ENCODE measurements around the gene PRKCB. TPM values are rescaled to one million over a fixed set of nuclear protein-coding genes. Genes with fewer than 3 reads are reported as not detected.

Gene PRKCB
- total RNA-seq, 1 experiment from 2014 or later, result not detected

- Histone ChIP-seq H3K79me2 (ENCODE audit: low read length) (no peaks in the 10 kb centered on the region), H3K9me3 (ENCODE audit: low read length) (no peaks in the 10 kb centered on the region), H2AFZ (ENCODE audit: low read length) (no peak overlapping the region), H3K4me1 (ENCODE audit: insufficient read depth, low read length) (no peaks in the 10 kb centered on the region), H4K20me1 (ENCODE audit: low read length) (no peaks in the 10 kb centered on the region), H3F3A (ENCODE audit: low read length, unreplicated experiment) (no peaks in the 10 kb centered on the region), H3K4me3 (ENCODE audit: low read length) (no peak overlapping the region), H3K9me2 (replicated peaks; ENCODE audit: low read length) (no peaks in the 10 kb centered on the region), H3K27ac (ENCODE audit: low read length) (no peak overlapping the region), H3K27me3 (ENCODE audit: low read length) (peaks cover 19% of the 10 kb centered on the region; the same call in 1 of the 2 replicates), H3K36me3 (ENCODE audit: low read depth, low read length) (no peaks in the 10 kb centered on the region), H3K9ac (ENCODE audit: low read length) (no peak overlapping the region), H3K4me2 (ENCODE audit: low read length) (no peak overlapping the region)
- intact Hi-C loops (cut with micrococcal nuclease), result no loop called here
- no peak for ATAC-seq
- no peak for DNase-seq
- CTCF ChIA-PET, result no interaction called here
- TF ChIP-seq CTCF (conservative IDR thresholded peaks at IDR 0.05; ENCODE audit: low read depth, low read length), result no peak
- no peak for TF ChIP-seq EZH2 (IDR thresholded peaks at IDR 0.05; ENCODE audit: low read length, unreplicated experiment)
- no peak for TF ChIP-seq EZH2phosphoT487 (IDR thresholded peaks at IDR 0.05; ENCODE audit: borderline replicate concordance, low read length)
- no TSS peak for BruUV-seq (replicated peaks)
- POLR2A ChIA-PET (ENCODE audit: unreplicated experiment), result no interaction called here
Measured at GRCh38 chr16:23945243-23945642, 109.5 kb downstream of the PRKCB start.

GRCh38 chr16:23947838-23948237, 112.1 kb downstream of the PRKCB start:
- ATAC-seq (no peak), DNase-seq (no peak)
- Histone ChIP-seq H2AFZ (ENCODE audit: low read length) (no peak overlapping the region), H3F3A (ENCODE audit: low read length, unreplicated experiment) (no peaks in the 10 kb centered on the region), H3K9ac (ENCODE audit: low read length) (no peak overlapping the region), H3K36me3 (ENCODE audit: low read depth, low read length) (no peaks in the 10 kb centered on the region), H3K4me3 (ENCODE audit: low read length) (no peak overlapping the region), H3K27ac (ENCODE audit: low read length) (no peak overlapping the region), H3K79me2 (ENCODE audit: low read length) (no peaks in the 10 kb centered on the region), H3K27me3 (ENCODE audit: low read length) (peaks cover 20% of the 10 kb centered on the region; the same call in 1 of the 2 replicates), H3K9me3 (ENCODE audit: low read length) (no peaks in the 10 kb centered on the region), H3K4me1 (ENCODE audit: insufficient read depth, low read length) (no peaks in the 10 kb centered on the region), H3K9me2 (replicated peaks; ENCODE audit: low read length) (no peaks in the 10 kb centered on the region), H3K4me2 (ENCODE audit: low read length) (no peak overlapping the region), H4K20me1 (ENCODE audit: low read length) (no peaks in the 10 kb centered on the region)
- CTCF ChIA-PET, result no interaction called here
- TF ChIP-seq EZH2 (IDR thresholded peaks at IDR 0.05; ENCODE audit: low read length, unreplicated experiment) (no peak), EZH2phosphoT487 (IDR thresholded peaks at IDR 0.05; ENCODE audit: borderline replicate concordance, low read length) (no peak), CTCF (conservative IDR thresholded peaks at IDR 0.05; ENCODE audit: low read depth, low read length) (no peak)
- BruUV-seq (replicated peaks), result no TSS peak
- POLR2A ChIA-PET (ENCODE audit: unreplicated experiment), result no interaction called here
- intact Hi-C loops (cut with micrococcal nuclease), result no loop called here

- Histone ChIP-seq H3K27me3 (ENCODE audit: low read length) (peaks cover 24% of the 10 kb centered on the region; the same call in 1 of the 2 replicates), H3K27ac (ENCODE audit: low read length) (no peak overlapping the region), H3K4me1 (ENCODE audit: insufficient read depth, low read length) (no peaks in the 10 kb centered on the region), H3K9me3 (ENCODE audit: low read length) (no peaks in the 10 kb centered on the region), H4K20me1 (ENCODE audit: low read length) (no peaks in the 10 kb centered on the region), H3K79me2 (ENCODE audit: low read length) (no peaks in the 10 kb centered on the region), H2AFZ (ENCODE audit: low read length) (no peak overlapping the region), H3F3A (ENCODE audit: low read length, unreplicated experiment) (no peaks in the 10 kb centered on the region), H3K4me2 (ENCODE audit: low read length) (no peak overlapping the region), H3K4me3 (ENCODE audit: low read length) (no peak overlapping the region), H3K9me2 (replicated peaks; ENCODE audit: low read length) (no peaks in the 10 kb centered on the region), H3K36me3 (ENCODE audit: low read depth, low read length) (no peaks in the 10 kb centered on the region), H3K9ac (ENCODE audit: low read length) (no peak overlapping the region)
- ATAC-seq, result no peak
- no peak for DNase-seq
- ChIA-PET POLR2A (ENCODE audit: unreplicated experiment) (no interaction called here), CTCF (no interaction called here)
- intact Hi-C loops (cut with micrococcal nuclease), result no loop called here
- no peak for TF ChIP-seq EZH2phosphoT487 (IDR thresholded peaks at IDR 0.05; ENCODE audit: borderline replicate concordance, low read length)
- no peak for TF ChIP-seq CTCF (conservative IDR thresholded peaks at IDR 0.05; ENCODE audit: low read depth, low read length)
- no peak for TF ChIP-seq EZH2 (IDR thresholded peaks at IDR 0.05; ENCODE audit: low read length, unreplicated experiment)
- BruUV-seq (replicated peaks), result no TSS peak
Measured at GRCh38 chr16:23948949-23949411, 113.2 kb downstream of the PRKCB start.

All from PC-3 (cell line).